ENCODE results near the gene DARS1.
A peak's percentile ranks its signal among the peaks of the same experiment; 100 is the strongest.

Gene DARS1

DNA sequence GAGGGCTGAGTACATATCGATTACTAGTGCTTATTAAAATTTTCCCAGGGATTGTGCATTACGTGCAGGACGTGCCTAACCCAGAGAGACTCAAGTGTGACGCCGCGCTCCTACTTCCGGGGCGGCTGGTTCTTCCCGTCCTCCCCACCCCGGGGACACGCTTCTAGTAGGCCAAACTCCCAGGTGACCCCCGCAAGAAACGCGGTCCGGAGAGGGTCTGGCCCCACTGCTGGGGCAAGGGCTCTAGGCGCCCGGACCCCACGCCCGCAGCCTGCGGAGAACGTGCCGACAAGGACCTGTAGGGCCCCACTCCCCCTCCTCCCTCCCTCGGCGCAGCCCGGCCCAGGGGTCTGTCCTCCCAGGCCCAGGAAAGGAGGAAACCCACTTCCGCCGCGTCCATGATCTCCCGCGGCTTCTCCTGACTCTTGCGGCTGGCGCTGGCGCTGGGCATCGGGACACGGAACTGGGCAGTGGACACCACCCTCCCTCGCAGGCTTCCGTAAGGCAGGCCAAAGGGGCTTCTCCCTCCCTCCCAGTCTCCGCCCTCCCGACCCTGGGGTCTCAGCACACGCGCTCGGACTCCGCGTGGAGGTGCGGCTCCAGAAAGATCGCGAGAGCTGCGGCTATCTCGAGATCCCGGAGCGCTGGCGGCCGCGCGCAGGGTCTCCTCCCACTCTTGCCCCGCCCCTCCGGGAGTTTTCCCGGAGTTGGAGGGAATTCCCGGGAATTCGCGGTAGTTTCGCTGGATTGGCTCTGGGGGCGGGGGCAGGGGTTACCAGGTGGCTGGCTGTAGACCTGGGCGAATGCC, at the start of gene DARS1:
DARS1 (minus strand) TSS at position 609 of the 808 bp plus-strand sequence; CDS start at position 451, 158 bp downstream.
- Histone ChIP-seq H3K4me3 (peak within 1 kb of the TSS; percentile 89), H3K27ac (peak within 1 kb of the TSS; percentile 95 to 98)
- DNase-seq (ENCODE audit: low spot score): peak; percentile 93
- TF ChIP-seq, protein P1, sequence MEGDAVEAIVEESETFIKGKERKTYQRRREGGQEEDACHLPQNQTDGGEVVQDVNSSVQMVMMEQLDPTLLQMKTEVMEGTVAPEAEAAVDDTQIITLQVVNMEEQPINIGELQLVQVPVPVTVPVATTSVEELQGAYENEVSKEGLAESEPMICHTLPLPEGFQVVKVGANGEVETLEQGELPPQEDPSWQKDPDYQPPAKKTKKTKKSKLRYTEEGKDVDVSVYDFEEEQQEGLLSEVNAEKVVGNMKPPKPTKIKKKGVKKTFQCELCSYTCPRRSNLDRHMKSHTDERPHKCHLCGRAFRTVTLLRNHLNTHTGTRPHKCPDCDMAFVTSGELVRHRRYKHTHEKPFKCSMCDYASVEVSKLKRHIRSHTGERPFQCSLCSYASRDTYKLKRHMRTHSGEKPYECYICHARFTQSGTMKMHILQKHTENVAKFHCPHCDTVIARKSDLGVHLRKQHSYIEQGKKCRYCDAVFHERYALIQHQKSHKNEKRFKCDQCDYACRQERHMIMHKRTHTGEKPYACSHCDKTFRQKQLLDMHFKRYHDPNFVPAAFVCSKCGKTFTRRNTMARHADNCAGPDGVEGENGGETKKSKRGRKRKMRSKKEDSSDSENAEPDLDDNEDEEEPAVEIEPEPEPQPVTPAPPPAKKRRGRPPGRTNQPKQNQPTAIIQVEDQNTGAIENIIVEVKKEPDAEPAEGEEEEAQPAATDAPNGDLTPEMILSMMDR (IDR thresholded peaks at IDR 0.05): no peak

DNA sequence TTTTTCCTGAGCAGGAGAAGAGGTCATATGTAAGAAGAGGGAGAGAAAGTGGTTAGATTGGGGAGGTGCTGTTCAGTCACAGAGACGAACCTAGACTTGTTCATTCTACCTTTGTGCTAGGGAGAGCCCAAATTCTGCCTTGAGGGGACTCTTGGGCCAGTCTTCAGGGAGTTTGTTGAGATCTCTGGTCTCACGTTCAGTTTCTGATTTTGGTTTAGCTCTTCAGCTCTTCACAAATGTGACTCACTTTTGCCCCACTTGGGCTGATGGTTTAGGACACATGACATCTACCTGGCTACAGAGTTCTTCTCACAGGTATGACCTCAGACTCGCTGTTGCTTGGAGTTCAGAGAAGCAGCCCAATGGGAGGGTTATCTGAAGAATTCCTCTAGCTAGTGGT, 49.2 kb upstream of the DARS1 start:
- Histone ChIP-seq H3K27ac (no peak overlapping the region), H3K4me3 (no peak overlapping the region)
- DNase-seq (ENCODE audit: low spot score): no peak
- TF ChIP-seq, protein P1 (IDR thresholded peaks at IDR 0.05): no peak

DNA sequence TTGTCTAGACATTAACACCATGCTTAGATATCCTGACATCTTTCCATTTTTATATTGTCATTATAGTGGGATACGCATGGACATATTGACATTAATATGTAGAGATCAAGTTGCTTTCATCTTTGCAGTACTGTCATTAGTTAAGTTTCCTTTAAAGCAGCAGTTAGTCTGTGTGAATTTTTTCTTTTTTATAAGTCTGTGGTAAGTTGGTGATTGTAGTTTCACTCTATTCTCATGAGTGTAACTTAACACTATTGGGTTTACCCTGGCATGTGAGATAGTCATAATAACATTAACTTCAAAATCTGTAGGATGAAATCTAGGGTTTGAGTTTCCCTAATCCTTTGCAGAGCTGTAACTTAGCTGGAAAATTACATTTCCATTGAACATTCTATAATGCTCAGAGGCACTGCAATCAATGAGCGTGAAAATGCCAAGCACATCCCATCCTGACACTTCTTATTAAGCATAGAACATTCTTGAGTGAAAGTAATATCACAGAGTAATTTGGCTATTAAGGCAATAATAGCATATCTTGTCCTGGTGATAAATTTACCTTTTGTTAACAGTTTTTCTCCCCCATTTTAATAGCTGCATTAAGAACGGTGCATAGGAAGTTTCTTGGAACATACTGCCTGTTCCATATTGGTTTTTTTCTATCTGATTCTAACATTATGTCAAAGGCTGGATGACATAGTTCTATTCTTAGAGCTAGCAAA, 47.5 kb upstream of the DARS1 start:
- no peak for DNase-seq (ENCODE audit: low spot score)
- H3K4me3 ChIP-seq: no peak overlapping the region
- no peak overlapping the region for H3K27ac ChIP-seq
- TF ChIP-seq, protein P1 (IDR thresholded peaks at IDR 0.05): no peak

DNA sequence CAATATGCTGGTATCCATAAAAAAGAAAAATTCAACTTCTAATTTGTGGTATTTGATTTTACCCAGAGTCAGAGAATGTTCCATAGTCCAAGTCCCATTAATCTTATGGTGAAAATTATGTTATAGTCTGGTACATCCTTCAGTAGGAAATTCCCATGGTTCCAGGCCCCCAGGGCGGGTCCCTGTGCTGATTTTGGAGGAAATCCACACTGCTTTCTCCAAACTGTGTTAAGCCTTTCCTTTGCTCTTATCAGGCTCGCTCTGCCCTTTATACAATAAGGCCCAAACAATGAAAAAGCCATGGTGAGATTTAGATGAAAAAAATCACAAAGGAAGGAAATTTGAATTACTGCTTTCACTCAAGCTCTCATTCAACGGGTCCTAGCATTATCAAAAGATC, 46.8 kb upstream of the DARS1 start:
- no peak for DNase-seq (ENCODE audit: low spot score)
- H3K27ac ChIP-seq: no peak overlapping the region
- TF ChIP-seq, protein P1 (IDR thresholded peaks at IDR 0.05): no peak
- H3K4me3 ChIP-seq: no peak overlapping the region

DNA sequence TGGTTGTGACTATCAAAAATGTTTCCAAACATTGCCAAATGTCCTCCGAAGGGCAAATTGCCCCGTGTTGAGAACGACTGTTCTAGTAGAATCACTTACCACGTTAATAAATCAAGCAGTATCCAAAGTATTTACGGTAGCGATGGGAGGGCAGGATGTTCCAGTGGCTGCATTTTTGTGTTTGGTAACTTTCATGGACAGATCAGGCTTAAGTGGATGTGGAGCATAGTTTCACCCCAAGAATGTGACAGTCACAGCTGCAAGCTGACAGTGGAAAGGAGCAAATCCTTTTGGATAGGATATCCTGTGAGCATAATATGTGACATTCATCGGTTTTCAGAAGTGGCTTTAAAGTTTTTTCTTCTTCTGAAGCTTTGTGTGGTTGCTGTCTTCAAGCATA, 46.3 kb upstream of the DARS1 start:
- Histone ChIP-seq H3K27ac (no peak overlapping the region), H3K4me3 (no peak overlapping the region)
- TF ChIP-seq, protein P1 (IDR thresholded peaks at IDR 0.05): no peak
- no peak for DNase-seq (ENCODE audit: low spot score)

DNA sequence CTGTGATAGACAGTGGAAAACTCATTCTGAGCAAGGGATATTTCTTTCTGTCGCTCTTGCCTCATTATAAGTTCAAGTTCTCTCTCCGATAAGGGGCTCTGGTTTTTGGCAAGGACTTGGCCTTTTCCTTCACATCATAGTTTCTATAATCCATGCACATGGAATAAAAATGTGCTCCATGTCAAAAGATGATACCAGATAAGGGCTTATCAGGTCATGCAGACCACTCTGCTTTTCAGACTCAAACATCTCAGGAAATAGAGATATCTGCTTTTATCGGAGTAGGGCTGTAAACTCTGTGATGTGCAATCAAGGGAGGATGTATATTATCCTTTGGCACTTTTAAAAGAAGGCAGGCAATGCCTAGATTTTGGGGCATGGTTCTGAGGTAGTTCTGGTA, 45.0 kb upstream of the DARS1 start:
- H3K27ac ChIP-seq: no peak overlapping the region
- H3K4me3 ChIP-seq: no peak overlapping the region
- no peak for DNase-seq (ENCODE audit: low spot score)
- TF ChIP-seq, protein P1 (IDR thresholded peaks at IDR 0.05): no peak
